Ovary (tissue), 9 donors: ENCODE data around the gene CATSPER4. TPM values are rescaled to one million over a fixed set of nuclear protein-coding genes. Genes with fewer than 3 reads are reported as not detected.

Experiments used
- DNase-seq, 5 donors: peaks; one replicate each; pipeline ENCODE4 v3.0.0-alpha.2; 2019 to 2020
- H3K27ac ChIP-seq, 2 donors: fragments of 200-600 bp; one replicate each; pipeline versions ENCODE4 v1.5.1 to v1.8.0; 2019 to 2022
- H3K27me3 ChIP-seq: fragments of 200-600 bp; one replicate; pipeline ENCODE4 v1.8.0; 2022
- H3K36me3 ChIP-seq: fragments of 200-600 bp; sonication (generic); one replicate; pipeline ENCODE4 v1.5.1; 2019
- H3K4me1 ChIP-seq: one replicate; pipeline ENCODE4 v1.8.1; 2013; ENCODE audit warnings: mild to moderate bottlenecking, moderate library complexity; ENCODE audit not compliant: insufficient read depth
- H3K4me3 ChIP-seq: fragments of 200-600 bp; sonication (generic); one replicate; pipeline ENCODE4 v1.5.1; 2017
- H3K9me3 ChIP-seq, 2 donors: fragments of 200-600 bp in 1 of 2; sonication (generic) in 1 of 2; one replicate each; pipeline versions ENCODE4 v1.5.1 to v1.8.1; 2013 to 2019; ENCODE audit warnings: mild to moderate bottlenecking in 1 of 2, moderate library complexity in 1 of 2
- CTCF ChIP-seq, 3 donors: fragments of 450-650 bp in 2 of 3; fragments of 200-600 bp in 1 of 3; IDR thresholded peaks; one replicate each; pipeline versions ENCODE4 v1.5.1 to v1.8.0; 2016 to 2022; ENCODE audit warnings: antibody characterized with exemption in 3 of 3, mild to moderate bottlenecking in 1 of 3
- EP300 ChIP-seq: sonication (generic); formaldehyde crosslinking; IDR thresholded peaks from one replicate; pipeline ENCODE4 v1.6.1; 2017; ENCODE audit warnings: antibody characterized with exemption
- POLR2A ChIP-seq: fragments of 450-650 bp; IDR thresholded peaks from one replicate; pipeline ENCODE4 v1.6.1; 2017; ENCODE audit warnings: antibody characterized with exemption, mild to moderate bottlenecking, moderate library complexity
- WGBS, 3 donors: extraction: QIAGEN DNeasy Blood & Tissue Kit in 1 of 3; methylation state at CpG; one replicate each; pipeline versions ENCODE4 v1.1.5 to v1.1.7; 2013 to 2017; 5-methylcytosine and 5-hydroxymethylcytosine counted together
- intact Hi-C, 4 donors: fragments of 100-400 bp; cut with DNase I; formaldehyde crosslinking; loops; one replicate each; pipeline versions ENCODE4 v1.11.0 to v1.15.1; 2022 to 2023
- polyA plus RNA-seq, 2 donors: library from polyadenylated mRNA; stranded (reverse); fragments of 200-250 nt in 1 of 2; fragments of 350-450 nt in 1 of 2; fragmentation: Illumina TruSeq in 1 of 2; extraction: RNeasy Lipid Tissue Mini Kit (QIAGEN cat#74804) in 1 of 2; gene quantifications; one replicate each; pipeline ENCODE4 v1.2.3, GENCODE V29; 2013 to 2014
- total RNA-seq, 7 donors: library from RNA; depleted of rRNA in 2 of 7; stranded (reverse); fragments of >200 nt in 2 of 7; fragmentation: NEBNext Ultra II Directional in 3 of 7; extraction: Animal tissue kit (Norgen Biotek cat#: 25700) in 3 of 7; gene quantifications; one replicate each; pipeline versions ENCODE4 v1.1.0 to v1.2.4, GENCODE V29; 2016 to 2023
- donor health status: DM: no; HTN: no; CAD: no; lungs with moderate emphysema.
- donor health status: DM: no; HTN: no; CAD: no.
- donor health status: Bipolar disorder and iron deficiency.
- donor health status: DM: yes; HTN: yes; CAD: no.
- donor health status: DM: no; HTN: no; CAD: no.
- donor health status: DM: yes; HTN: yes; CAD: no.

CATSPER4 gene
- total and polyA plus RNA-seq, 9 donors, result not detected

DNA sequence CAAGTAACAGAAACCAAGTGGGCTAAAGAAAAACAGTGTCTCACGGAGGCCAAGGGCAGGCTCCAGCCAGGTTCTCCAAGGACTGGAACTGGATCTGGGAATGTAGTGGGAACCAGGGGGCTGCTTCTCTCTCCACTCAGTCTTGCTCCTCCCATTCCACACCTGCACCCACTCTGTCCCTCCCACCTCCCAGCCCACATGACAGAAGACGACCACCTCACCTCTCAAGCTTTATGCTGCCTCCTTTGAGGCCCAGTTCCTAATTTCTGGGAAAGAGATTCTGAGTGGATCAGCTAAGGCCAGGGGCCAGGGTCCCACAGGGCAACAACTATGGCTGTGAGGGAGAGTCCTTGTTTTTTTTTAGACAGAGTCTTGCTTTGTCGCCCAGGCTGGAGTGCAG lies 24.8 kb downstream of the CATSPER4 start:
- Histone ChIP-seq H3K4me3 (no peak overlapping the region), H3K36me3 (no peaks in the 10 kb centered on the region), H3K4me1 (no peaks in the 10 kb centered on the region), H3K27ac (no peak overlapping the region), H3K9me3 (no peaks in the 10 kb centered on the region), H3K27me3 (no peaks in the 10 kb centered on the region)
- no peak for TF ChIP-seq CTCF (IDR thresholded peaks at IDR 0.05)
- no peak for TF ChIP-seq POLR2A
- TF ChIP-seq EP300, result no peak
- intact Hi-C loops, result no loop called here
- no peak for DNase-seq
- 46 to 56% (median 51%) methylated on average over 3 of the region's 3 CpGs for WGBS, 3 donors

DNA sequence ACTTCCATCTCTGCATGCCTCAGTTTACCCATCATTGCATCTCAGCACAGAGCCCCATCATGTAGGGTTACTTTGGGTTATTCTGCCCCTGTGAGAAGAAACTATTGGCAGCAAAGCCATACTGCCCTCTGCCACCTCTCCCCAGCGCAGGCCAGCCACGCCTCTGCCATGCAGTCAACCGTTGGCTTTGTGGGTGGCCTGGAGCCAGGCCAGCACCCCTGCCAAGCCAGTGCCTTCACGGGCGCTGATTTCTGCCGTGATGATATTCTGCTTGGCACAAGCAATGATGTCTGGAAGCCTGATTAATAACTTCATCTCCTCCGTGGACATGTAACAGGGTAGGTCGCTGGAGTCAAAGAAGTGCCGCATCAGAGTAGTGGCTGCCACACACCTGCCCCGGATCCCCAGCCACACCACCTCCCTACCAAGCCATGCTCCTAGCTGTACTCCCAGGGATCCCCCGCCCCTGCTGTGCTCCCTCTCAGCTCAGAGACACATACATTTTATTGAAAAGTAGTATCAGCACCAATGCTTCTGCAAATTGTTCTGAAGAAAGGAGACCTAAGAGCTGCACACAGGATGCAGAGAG lies 28.6 kb downstream of the CATSPER4 start:
- no peaks in the 10 kb centered on the region for H3K27me3 ChIP-seq
- no peak for TF ChIP-seq EP300
- no peak for TF ChIP-seq POLR2A
- TF ChIP-seq CTCF (IDR thresholded peaks at IDR 0.05), result no peak
- H3K27ac ChIP-seq, result no peak overlapping the region
- H3K9me3 ChIP-seq, result no peaks in the 10 kb centered on the region
- H3K36me3 ChIP-seq, result no peaks in the 10 kb centered on the region
- H3K4me1 ChIP-seq, result no peaks in the 10 kb centered on the region
- no peak overlapping the region for H3K4me3 ChIP-seq
- DNase-seq, result no peak
- WGBS, 3 donors, result 59 to 75% (median 68%) methylated on average over 11 of the region's 11 CpGs
- intact Hi-C loops, result no loop called here

GRCh38 chr1:26220199-26220912 lies 30.0 kb downstream of the CATSPER4 start:
- Histone ChIP-seq H3K27ac (no peak overlapping the region), H3K4me3 (no peak overlapping the region), H3K4me1 (peaks cover under 1% of the 10 kb centered on the region), H3K27me3 (no peaks in the 10 kb centered on the region), H3K36me3 (no peaks in the 10 kb centered on the region), H3K9me3 (no peaks in the 10 kb centered on the region)
- TF ChIP-seq POLR2A (no peak), EP300 (no peak), CTCF (IDR thresholded peaks at IDR 0.05) (no peak)
- intact Hi-C loops, result no loop called here
- DNase-seq, result no peak
- whole genome bisulfite sequencing, 3 donors, result 72 to 77% (median 73%) methylated on average over 27 of the region's 27 CpGs

- H3K36me3 ChIP-seq, result no peaks in the 10 kb centered on the region
- H3K9me3 ChIP-seq, result no peaks in the 10 kb centered on the region
- no peaks in the 10 kb centered on the region for H3K27me3 ChIP-seq
- peaks cover 4% of the 10 kb centered on the region for H3K4me1 ChIP-seq
- H3K4me3 ChIP-seq, result no peak overlapping the region
- H3K27ac ChIP-seq, result no peak overlapping the region
- TF ChIP-seq POLR2A, result no peak
- 81 to 85% (median 82%) methylated on average over 2 of the region's 2 CpGs for WGBS, 3 donors
- no peak for DNase-seq
- intact Hi-C loops, result no loop called here
Observed at GRCh38 chr1:26221094-26221493, 30.7 kb downstream of the CATSPER4 start.

DNA sequence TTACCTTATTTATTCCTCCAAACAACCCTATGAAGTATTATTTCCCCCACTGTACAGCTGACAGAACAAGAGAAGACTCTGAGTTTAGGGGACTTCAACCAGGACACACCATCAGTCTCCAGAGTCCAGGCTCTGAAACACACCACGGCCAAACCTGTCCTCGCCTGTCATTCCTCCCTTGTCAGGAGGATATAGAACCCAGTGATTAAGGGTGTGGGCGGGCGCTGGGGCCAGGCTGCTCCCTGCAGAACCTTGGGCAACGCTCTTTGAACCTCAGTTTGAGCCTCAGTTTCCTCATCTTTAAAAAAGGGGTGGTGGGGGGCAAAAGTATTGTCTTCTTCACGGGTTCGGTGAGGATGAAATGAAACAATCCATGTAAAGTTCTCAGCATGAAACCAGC lies 34.2 kb downstream of the CATSPER4 start:
- 71 to 86% (median 79%) methylated on average over 7 of the region's 7 CpGs for WGBS, 3 donors
- intact Hi-C loops, result no loop called here
- H3K4me1 ChIP-seq, result peaks cover 4% of the 10 kb centered on the region
- DNase-seq, result no peak
- TF ChIP-seq CTCF (IDR thresholded peaks at IDR 0.05) (no peak), POLR2A (no peak), EP300 (no peak)
- no peaks in the 10 kb centered on the region for H3K9me3 ChIP-seq
- H3K36me3 ChIP-seq, result no peaks in the 10 kb centered on the region
- no peak overlapping the region for H3K4me3 ChIP-seq
- no peaks in the 10 kb centered on the region for H3K27me3 ChIP-seq
- H3K27ac ChIP-seq, result no peak overlapping the region
